Activated CD4-positive, alpha-beta memory T cell treated with anti-CD3 and anti-CD28 coated beads for 36 hours (primary cell): ENCODE results near the gene TCF7L2. TPM values are rescaled to one million over a fixed set of nuclear protein-coding genes. Genes with fewer than 3 reads are reported as not detected.

Source experiments
- CTCF ChIA-PET: fragments of 350-600 bp; sonication (Branson Sonifier 250); formaldehyde crosslinking; loops from one replicate; lab custom pipeline; 2021; ENCODE audit warnings: antibody characterized with exemption, inconsistent platforms; lab: Charles Lee
- POLR2A ChIA-PET: fragments of 350-600 bp; sonication (Branson Sonifier 250); formaldehyde crosslinking; loops from one replicate; lab custom pipeline; 2021; ENCODE audit warnings: antibody characterized with exemption; lab: Charles Lee
- DNase-seq: peaks from one replicate; pipeline ENCODE4 v3.0.0-alpha.2; 2020
- H3K27ac Mint-ChIP-seq: one replicate; pipeline ENCODE4 v1.8.0; 2021; ENCODE audit warnings: mixed read lengths
- H3K27me3 Mint-ChIP-seq: one replicate; pipeline ENCODE4 v1.8.0; 2021; ENCODE audit warnings: mixed read lengths
- H3K36me3 Mint-ChIP-seq: one replicate; pipeline ENCODE4 v1.8.0; 2021; ENCODE audit warnings: mixed read lengths
- H3K4me1 Mint-ChIP-seq: one replicate; pipeline ENCODE4 v1.8.0; 2021; ENCODE audit warnings: low read depth, mixed read lengths
- H3K4me3 Mint-ChIP-seq: one replicate; pipeline ENCODE4 v1.8.0; 2021; ENCODE audit warnings: mild to moderate bottlenecking, mixed read lengths
- H3K9me3 Mint-ChIP-seq: one replicate; pipeline ENCODE4 v1.8.0; 2021; ENCODE audit warnings: mixed read lengths
- intact Hi-C: fragments of 100-400 bp; cut with micrococcal nuclease; formaldehyde crosslinking; loops from one replicate; pipeline ENCODE4 v1.15.1; 2023
- total RNA-seq, 2 experiments: library from RNA; stranded (reverse); gene quantifications; one replicate each; pipeline ENCODE4 v1.2.3, GENCODE V29; 2021

The TCF7L2 gene
- total RNA-seq, 2 experiments from 2014 or later = 0.71 to 1.5 TPM

DNA sequence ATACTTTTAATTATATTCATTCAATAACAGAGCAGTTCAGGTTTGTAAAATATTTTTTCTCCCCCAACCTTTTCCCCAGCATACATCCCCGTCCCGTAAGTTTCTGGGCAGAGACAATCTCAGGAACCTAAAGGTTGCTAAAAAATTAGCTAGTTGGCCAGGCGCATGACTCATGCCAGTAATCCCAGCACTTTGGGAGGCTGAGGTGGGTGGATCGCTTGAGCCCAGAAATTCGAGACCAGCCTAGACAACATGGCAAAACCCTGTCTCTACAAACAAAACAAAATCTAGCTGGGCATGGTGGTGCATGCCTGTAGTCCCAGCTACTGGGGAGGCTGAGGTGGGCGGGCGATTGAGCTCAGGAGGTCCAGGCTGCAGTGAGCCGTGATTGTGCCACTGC, 40.2 kb downstream of the TCF7L2 start:
- Mint-ChIP-seq H3K27ac (no peak overlapping the region), H3K36me3 (no peaks in the 10 kb centered on the region), H3K27me3 (peaks cover 49% of the 10 kb centered on the region), H3K4me1 (peaks cover 16% of the 10 kb centered on the region), H3K9me3 (no peaks in the 10 kb centered on the region), H3K4me3 (no peak overlapping the region)
- ChIA-PET POLR2A (no interaction called here), CTCF (no interaction called here)
- intact Hi-C loops = no loop called here
- DNase-seq = no peak

DNA sequence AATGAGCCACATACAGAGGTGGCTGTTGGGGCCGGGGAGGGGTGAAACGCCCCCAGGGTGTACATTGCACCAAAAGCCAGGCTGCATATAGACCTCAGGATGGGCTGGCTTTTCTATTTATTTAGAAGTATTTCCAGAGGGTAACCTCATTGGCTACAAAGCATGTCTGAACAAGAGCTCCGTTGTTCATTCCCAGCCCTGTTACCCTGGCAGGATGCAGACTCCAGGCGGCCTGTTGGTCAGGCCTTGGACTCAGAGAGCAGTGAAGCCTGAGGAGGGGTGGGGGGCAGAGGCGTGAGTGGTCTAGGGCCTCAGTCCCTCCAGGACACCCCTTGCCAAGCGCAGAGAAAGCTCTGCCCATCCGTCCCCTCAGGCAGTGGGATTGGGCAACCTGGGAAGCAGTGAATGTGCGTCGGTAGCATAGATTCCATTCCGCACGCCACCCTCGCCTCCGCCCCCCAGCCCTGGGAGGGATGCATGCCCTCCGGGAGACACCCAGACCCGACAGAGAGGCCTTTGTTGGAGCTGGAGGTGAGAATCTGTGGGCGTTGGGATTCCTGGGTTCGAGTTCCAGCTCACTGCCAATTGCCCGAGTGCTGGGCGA, 41.9 kb downstream of the TCF7L2 start:
- DNase-seq = no peak
- no peak overlapping the region for H3K4me3 Mint-ChIP-seq
- peaks cover under 1% of the 10 kb centered on the region for H3K4me1 Mint-ChIP-seq
- no peaks in the 10 kb centered on the region for H3K36me3 Mint-ChIP-seq
- H3K9me3 Mint-ChIP-seq = no peaks in the 10 kb centered on the region
- ChIA-PET CTCF (no interaction called here), POLR2A (no interaction called here)
- H3K27ac Mint-ChIP-seq = no peak overlapping the region
- intact Hi-C loops = no loop called here
- H3K27me3 Mint-ChIP-seq = peaks cover 41% of the 10 kb centered on the region

DNA sequence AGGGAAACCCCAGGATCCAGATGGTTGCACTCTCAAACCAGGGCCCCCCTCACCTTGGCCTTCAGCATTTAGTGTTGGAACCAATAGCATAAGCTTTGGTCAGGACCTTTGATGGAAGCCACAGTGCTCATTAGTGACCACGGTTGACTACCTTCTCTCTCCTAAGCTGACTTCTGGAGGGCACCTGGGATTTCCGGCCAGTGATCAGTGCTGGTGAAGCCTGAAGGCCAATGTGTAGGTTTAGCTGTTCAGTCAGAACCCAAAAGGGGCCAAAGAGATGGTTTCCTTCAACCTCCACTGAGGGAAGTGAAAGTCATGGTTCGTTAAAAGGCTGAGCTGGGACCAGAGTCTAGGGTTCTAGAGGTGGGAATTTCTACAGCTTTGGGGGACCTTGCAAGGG, 46.4 kb downstream of the TCF7L2 start:
- peaks cover 20% of the 10 kb centered on the region for H3K27me3 Mint-ChIP-seq
- ChIA-PET POLR2A (no interaction called here), CTCF (interaction anchor here (0.8 kb wide), 1 partner anchor 10 kb away, joined by 5 read pairs; no protein-coding TSS in a partner anchor)
- H3K36me3 Mint-ChIP-seq = no peaks in the 10 kb centered on the region
- no peak for DNase-seq
- H3K27ac Mint-ChIP-seq = no peak overlapping the region
- intact Hi-C loops = no loop called here
- no peaks in the 10 kb centered on the region for H3K4me1 Mint-ChIP-seq
- no peak overlapping the region for H3K4me3 Mint-ChIP-seq
- no peaks in the 10 kb centered on the region for H3K9me3 Mint-ChIP-seq

DNA sequence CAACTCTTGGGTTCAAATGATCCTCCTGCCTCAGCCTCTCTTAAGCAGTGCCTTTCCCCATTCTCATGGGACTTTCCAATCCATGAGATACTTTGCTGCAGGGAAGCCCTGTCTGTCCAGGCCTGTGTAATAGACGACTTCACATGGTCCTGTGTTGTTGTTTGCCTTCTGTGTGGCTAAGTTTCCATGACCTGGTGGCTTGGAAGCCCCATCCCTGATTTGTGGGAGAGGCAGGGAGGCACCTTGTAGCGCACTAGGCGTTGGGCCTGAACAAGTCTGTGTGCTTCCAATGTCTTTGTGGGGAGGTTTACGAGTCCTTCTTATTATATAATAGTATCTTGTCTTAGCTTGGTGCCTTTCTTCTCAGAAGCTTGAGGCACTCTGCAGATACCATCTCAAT, 49.1 kb downstream of the TCF7L2 start:
- Mint-ChIP-seq H3K9me3 (no peaks in the 10 kb centered on the region), H3K27ac (no peak overlapping the region), H3K36me3 (no peaks in the 10 kb centered on the region), H3K4me1 (no peaks in the 10 kb centered on the region), H3K4me3 (no peak overlapping the region), H3K27me3 (peaks cover 25% of the 10 kb centered on the region)
- ChIA-PET POLR2A (no interaction called here), CTCF (no interaction called here)
- no peak for DNase-seq
- intact Hi-C loops = no loop called here

DNA sequence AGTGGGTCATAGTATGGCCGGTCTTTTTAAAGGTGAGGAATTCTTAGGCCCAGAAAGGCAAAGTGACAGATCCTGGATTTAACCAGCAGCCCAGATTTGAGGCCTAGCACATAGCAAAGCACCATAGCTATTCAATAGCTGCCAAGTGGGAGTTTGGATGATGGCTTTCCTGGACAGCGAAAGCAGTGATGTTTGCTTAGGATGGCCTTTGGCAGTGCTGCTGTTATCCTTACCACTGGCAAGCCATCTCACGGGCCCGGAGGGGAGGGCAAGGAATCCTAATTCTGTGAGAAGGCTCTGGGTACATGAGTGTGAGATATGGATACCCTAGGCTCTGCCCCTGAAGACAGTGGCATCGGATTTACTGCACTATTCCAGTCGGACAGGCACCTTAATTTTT, 50.4 kb downstream of the TCF7L2 start:
- Mint-ChIP-seq H3K36me3 (no peaks in the 10 kb centered on the region), H3K27ac (no peak overlapping the region), H3K27me3 (peaks cover 30% of the 10 kb centered on the region), H3K4me3 (no peak overlapping the region), H3K9me3 (no peaks in the 10 kb centered on the region), H3K4me1 (no peaks in the 10 kb centered on the region)
- POLR2A ChIA-PET = no interaction called here
- CTCF ChIA-PET = no interaction called here
- no peak for DNase-seq
- intact Hi-C loops = no loop called here

DNA sequence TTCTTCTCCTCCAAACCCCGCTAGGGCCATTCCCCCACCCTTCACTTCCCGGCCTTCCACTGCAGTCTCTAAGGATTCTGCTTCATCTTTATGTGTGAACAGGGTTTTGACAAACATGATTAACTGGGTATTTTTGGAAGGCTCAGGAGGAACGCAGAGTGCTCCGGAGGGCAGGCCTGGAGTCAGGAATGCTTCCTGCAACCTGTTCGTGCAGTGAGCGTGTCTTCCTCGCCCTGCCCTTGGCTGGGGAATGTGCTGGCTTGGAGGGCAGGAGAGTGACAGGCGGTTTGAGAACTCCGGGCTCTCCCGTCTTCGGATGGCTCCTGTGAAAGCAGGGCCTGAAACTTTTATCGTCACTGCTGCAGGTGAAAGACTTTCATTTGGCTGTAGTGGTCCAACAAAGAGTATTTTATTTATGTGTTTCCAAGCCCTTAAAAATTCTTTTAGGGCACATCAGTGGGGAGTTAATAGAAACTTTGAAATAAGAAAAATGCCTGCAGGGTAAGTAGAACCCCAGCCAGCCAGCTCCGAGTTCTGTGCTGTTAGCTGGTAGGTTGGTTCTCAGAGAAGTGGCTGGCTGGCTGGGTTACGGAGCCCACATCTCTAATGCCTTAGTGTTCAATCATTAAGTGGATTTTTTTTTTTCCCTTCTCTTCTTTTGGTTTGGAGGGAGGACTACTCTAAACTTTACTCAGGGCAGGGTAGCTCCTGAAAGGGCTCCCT, 51.0 kb downstream of the TCF7L2 start:
- H3K36me3 Mint-ChIP-seq = no peaks in the 10 kb centered on the region
- H3K4me1 Mint-ChIP-seq = no peaks in the 10 kb centered on the region
- ChIA-PET CTCF (no interaction called here), POLR2A (no interaction called here)
- DNase-seq = no peak
- H3K9me3 Mint-ChIP-seq = no peaks in the 10 kb centered on the region
- intact Hi-C loops = no loop called here
- H3K27ac Mint-ChIP-seq = no peak overlapping the region
- no peak overlapping the region for H3K4me3 Mint-ChIP-seq
- H3K27me3 Mint-ChIP-seq = peaks cover 33% of the 10 kb centered on the region

DNA sequence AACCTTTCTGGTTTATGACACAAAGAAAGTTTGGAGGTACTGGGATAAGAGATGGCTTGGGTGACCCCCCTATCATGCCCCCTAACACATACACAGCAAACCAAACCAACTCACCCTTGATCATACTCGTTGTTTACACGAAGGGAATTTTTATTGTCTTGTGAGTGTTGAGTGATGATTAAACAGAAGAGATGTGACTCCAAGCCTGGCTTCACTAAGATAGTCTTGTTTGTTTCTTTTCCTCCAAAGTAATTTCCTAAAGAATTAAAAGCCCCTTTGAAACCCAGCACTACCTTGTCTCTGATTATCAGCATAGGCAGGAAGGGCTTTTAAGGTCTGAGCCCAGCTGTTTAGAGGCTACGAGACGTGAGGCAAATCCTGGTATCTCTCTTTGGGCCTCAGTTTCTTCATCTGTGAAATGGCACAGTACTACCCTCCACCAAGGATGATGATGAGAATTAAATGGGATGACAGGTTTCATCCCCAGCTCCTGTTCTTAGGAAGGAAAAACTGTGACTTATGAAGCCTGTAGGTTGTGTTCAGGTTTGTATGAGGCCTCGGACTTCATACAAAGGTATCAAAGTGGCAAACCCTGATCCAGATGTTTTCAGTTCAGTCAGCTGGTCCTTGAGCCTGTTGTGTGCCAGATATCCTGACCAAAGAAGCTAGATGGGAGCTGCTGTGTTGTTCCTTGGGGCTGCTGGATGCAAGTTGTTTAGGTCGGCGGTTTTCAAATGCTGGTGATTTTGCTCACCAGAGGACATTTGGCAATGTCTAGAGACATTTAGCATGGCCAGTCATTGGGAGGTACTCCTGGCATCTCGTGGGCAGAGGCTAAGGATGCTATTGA, 51.8 kb downstream of the TCF7L2 start:
- peaks cover 7% of the 10 kb centered on the region for H3K4me1 Mint-ChIP-seq
- no peak overlapping the region for H3K4me3 Mint-ChIP-seq
- intact Hi-C loops = no loop called here
- H3K36me3 Mint-ChIP-seq = no peaks in the 10 kb centered on the region
- H3K27me3 Mint-ChIP-seq = peaks cover 37% of the 10 kb centered on the region
- no peaks in the 10 kb centered on the region for H3K9me3 Mint-ChIP-seq
- DNase-seq = no peak
- CTCF ChIA-PET = no interaction called here
- no peak overlapping the region for H3K27ac Mint-ChIP-seq
- POLR2A ChIA-PET = no interaction called here

DNA sequence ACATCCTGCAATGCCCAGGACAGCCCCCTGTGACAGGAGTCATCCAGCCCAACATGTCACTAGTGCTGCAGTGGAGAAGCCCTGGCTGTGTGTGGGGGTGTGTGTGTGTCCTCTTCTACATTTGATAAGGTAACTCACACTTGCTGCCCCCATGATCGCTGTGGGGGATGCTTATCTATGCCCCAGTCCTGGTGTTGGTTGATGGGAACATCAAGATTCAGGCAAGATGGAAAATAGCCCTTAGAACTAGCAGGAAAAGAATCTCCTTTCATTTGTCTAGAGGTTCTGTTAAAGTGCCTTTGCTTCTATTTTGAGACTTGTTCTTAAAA, 52.4 kb downstream of the TCF7L2 start:
- Mint-ChIP-seq H3K36me3 (no peaks in the 10 kb centered on the region), H3K9me3 (no peaks in the 10 kb centered on the region), H3K27ac (no peak overlapping the region), H3K4me3 (no peak overlapping the region), H3K4me1 (peaks cover 13% of the 10 kb centered on the region), H3K27me3 (peaks cover 43% of the 10 kb centered on the region)
- ChIA-PET POLR2A (no interaction called here), CTCF (no interaction called here)
- DNase-seq = no peak
- intact Hi-C loops = no loop called here

DNA sequence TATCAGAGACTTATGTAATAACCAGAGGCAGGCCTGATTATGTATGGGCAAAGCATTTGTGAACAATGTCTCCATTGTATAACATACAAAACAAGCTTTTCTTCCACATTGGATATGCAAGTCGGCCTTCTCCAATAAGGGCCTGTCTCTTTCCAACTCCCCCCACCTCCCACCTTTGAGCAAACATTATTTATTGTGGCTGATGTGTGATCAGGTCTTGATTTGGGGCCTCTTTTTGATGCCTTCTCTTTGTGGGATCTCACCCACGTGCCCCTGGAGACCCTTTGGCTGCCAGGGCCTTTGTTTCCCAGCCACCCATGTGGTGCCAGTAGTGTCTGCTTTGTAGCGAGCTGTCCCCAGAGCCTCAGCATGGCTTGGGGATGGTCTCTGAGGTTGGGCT, 53.0 kb downstream of the TCF7L2 start:
- CTCF ChIA-PET = no interaction called here

DNA sequence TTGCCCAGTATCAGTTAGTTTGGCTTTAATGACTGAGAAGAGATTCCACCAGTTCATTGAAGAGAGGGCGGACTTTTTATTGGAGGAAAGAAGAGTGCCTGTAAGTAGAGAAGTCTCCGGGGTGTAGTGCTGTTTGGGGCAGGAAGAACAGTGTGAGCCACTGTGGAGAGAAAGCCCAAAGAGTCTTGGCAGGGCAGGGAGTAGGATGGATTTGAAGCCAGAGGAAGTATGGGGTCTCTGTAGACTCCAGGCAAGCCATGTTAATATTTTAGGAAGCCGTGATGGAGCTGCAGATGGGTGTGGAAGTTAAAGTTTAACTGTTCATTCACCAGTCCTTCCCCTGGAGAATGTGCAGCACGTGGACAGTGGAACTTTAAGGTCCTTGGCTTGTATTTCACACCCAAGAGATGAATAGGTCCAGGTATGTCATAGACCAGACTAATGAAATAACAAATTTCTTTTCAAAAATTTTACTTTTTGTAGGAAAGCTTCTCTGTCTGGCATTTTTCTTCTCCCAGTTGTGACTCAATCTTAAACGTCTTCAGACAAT, 54.1 kb downstream of the TCF7L2 start:
- POLR2A ChIA-PET = no interaction called here
- peaks cover 24% of the 10 kb centered on the region for H3K4me1 Mint-ChIP-seq

More for the DNA sequence above, 53.0 kb downstream of the TCF7L2 start:
- intact Hi-C loops = no loop called here
- H3K9me3 Mint-ChIP-seq = no peaks in the 10 kb centered on the region
- no peak overlapping the region for H3K4me3 Mint-ChIP-seq
- H3K27me3 Mint-ChIP-seq = peaks cover 45% of the 10 kb centered on the region
- peaks cover 20% of the 10 kb centered on the region for H3K4me1 Mint-ChIP-seq
- H3K36me3 Mint-ChIP-seq = no peaks in the 10 kb centered on the region
- DNase-seq = no peak
- POLR2A ChIA-PET = no interaction called here
- H3K27ac Mint-ChIP-seq = no peak overlapping the region

DNA sequence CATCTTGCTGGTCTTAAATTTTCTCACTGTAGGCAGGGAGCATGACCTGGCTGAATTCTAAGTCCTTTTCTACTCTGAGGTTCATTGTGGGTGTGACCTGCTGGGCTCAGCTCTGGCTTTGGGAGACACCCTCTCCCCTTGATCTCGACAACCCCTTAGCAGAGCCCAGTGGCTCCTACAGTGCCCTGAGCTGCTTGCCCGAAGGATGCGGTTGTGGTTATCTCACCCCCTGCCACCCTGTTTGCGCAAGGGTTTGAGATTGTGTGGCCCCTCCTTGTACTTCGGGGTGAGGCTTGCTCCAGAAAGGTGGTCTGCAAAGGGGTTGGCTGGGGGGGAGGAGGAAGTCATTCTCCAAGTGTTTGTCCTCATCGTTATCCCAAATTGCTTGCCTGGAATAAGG, 55.3 kb downstream of the TCF7L2 start:
- Mint-ChIP-seq H3K4me3 (no peak overlapping the region), H3K9me3 (no peaks in the 10 kb centered on the region), H3K4me1 (peaks cover 24% of the 10 kb centered on the region), H3K36me3 (no peaks in the 10 kb centered on the region), H3K27me3 (peaks cover 59% of the 10 kb centered on the region), H3K27ac (no peak overlapping the region)
- intact Hi-C loops = no loop called here
- no peak for DNase-seq
- POLR2A ChIA-PET = no interaction called here
- CTCF ChIA-PET = no interaction called here

More for the DNA sequence above, 54.1 kb downstream of the TCF7L2 start:
- H3K27ac Mint-ChIP-seq = no peak overlapping the region
- no peak overlapping the region for H3K4me3 Mint-ChIP-seq
- H3K9me3 Mint-ChIP-seq = no peaks in the 10 kb centered on the region
- no peak for DNase-seq
- intact Hi-C loops = no loop called here
- no peaks in the 10 kb centered on the region for H3K36me3 Mint-ChIP-seq
- CTCF ChIA-PET = no interaction called here
- H3K27me3 Mint-ChIP-seq = peaks cover 53% of the 10 kb centered on the region

DNA sequence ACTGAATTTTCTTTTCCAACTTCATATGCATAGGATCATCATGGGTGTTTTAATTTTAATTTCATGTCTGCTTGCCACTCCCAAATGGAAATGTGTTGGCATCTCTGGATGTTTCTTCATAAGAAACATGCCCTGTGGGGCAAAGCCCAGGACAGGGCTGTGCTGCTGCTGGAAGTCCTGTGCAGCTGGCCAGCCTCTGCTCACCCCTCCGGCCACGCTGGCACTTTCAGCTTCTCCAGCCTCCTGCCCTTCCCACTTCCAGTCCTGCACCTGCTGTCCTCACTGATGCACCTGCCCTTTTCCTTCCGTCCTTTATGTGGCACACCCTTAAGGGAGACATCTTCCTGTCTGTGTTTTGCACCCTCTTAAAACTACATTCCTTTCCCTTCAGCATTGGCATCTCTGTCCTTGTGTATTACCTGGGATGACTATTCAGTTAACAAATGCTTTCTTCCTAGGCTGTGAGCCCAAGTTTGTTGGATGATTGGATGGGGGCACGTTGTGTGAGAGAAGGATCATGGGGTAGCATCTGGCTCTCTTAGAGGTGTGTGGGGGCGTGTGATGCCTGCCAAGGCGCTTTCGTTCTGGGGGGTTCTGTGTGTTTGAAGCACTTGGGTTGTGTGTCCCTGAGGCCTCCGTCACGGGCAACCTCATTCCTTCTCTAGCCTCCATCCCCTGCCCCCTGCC, 56.8 kb downstream of the TCF7L2 start:
- ChIA-PET POLR2A (no interaction called here), CTCF (no interaction called here)

More for the DNA sequence above, 56.8 kb downstream of the TCF7L2 start:
- Mint-ChIP-seq H3K36me3 (no peaks in the 10 kb centered on the region), H3K4me3 (no peak overlapping the region), H3K27me3 (peaks cover 67% of the 10 kb centered on the region), H3K4me1 (peaks cover 24% of the 10 kb centered on the region), H3K27ac (no peak overlapping the region), H3K9me3 (no peaks in the 10 kb centered on the region)
- DNase-seq = no peak
- intact Hi-C loops = loop anchor here (1.0 kb wide), 2 partner anchors 20 to 25 kb away; no protein-coding TSS in a partner anchor
